Measurements from ENCODE around the gene TM7SF2.

TM7SF2 gene

DNA sequence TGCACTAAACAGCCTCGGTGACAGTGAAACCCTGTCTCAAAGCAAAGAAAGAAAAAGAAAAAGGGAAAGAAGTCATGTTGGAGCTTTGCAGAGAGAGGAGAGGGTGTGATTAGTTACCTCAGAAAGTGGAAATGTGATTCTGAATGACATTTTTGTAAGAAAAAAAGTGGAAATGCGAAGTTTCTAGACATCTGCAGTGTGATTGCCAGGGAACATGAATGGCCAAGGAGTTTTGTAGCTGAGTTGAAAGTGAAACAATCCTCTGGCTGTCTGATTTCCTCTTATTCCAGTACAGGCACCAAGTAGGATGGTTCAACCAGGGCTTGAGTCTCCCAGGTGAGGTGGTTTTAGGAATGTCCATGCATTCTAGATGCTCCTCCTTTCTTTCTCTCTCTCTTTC lies 40.5 kb downstream of the TM7SF2 start:
- ChIA-PET CTCF (no interaction called here), POLR2A (ENCODE audit: low non-redundant PET) (no interaction called here)
- no peak overlapping the region for H3K27ac ChIP-seq
- no peak for DNase-seq (ENCODE audit: low spot score)
- TF ChIP-seq, protein P1, sequence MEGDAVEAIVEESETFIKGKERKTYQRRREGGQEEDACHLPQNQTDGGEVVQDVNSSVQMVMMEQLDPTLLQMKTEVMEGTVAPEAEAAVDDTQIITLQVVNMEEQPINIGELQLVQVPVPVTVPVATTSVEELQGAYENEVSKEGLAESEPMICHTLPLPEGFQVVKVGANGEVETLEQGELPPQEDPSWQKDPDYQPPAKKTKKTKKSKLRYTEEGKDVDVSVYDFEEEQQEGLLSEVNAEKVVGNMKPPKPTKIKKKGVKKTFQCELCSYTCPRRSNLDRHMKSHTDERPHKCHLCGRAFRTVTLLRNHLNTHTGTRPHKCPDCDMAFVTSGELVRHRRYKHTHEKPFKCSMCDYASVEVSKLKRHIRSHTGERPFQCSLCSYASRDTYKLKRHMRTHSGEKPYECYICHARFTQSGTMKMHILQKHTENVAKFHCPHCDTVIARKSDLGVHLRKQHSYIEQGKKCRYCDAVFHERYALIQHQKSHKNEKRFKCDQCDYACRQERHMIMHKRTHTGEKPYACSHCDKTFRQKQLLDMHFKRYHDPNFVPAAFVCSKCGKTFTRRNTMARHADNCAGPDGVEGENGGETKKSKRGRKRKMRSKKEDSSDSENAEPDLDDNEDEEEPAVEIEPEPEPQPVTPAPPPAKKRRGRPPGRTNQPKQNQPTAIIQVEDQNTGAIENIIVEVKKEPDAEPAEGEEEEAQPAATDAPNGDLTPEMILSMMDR (conservative IDR thresholded peaks at IDR 0.05; ENCODE audit: low read depth) = no peak

DNA sequence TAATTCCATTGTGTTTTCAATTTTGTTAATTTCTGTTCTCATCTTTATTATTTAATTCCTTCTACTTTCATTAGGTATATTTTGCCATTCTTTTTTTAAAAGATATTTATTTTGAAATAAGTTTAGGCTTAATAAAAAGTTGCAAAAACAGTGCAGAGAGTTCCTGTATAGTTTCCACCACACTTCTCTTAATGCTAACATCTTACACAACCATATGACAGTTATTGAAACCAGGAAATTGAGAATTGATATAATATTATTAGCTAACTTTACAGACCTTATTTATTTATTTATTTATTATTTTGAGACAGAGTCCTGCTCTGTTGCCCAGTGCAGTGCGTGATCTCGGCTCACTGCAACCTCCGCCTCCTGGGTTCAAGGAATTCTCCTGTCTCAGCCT lies 44.6 kb downstream of the TM7SF2 start:
- TF ChIP-seq, protein P1 (conservative IDR thresholded peaks at IDR 0.05; ENCODE audit: low read depth) = no peak
- ChIA-PET CTCF (no interaction called here), POLR2A (ENCODE audit: low non-redundant PET) (no interaction called here)
- no peak overlapping the region for H3K27ac ChIP-seq
- DNase-seq (ENCODE audit: low spot score) = no peak

DNA sequence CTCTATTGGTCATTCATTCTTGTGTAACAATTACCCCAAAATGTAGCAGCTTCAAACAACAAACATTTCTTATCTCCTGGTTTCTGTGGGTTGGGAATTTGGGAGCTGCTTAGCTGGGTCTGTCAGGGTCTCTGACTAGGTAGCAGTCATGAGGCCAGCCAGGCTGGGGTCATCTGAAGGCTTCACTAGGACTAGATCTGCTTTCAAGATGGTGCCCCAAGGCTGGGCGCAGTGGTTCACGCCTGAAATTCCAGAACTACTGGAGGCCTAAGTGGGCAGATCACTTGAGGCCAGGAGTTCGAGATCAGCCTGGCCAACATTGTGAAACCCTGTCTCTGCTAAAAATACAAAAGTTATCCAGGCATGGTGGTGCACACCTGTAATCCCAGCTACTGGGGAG lies 45.3 kb downstream of the TM7SF2 start:
- no peak for DNase-seq (ENCODE audit: low spot score)
- no peak overlapping the region for H3K27ac ChIP-seq
- ChIA-PET POLR2A (ENCODE audit: low non-redundant PET) (no interaction called here), CTCF (no interaction called here)
- TF ChIP-seq, protein P1 (conservative IDR thresholded peaks at IDR 0.05; ENCODE audit: low read depth) = no peak

DNA sequence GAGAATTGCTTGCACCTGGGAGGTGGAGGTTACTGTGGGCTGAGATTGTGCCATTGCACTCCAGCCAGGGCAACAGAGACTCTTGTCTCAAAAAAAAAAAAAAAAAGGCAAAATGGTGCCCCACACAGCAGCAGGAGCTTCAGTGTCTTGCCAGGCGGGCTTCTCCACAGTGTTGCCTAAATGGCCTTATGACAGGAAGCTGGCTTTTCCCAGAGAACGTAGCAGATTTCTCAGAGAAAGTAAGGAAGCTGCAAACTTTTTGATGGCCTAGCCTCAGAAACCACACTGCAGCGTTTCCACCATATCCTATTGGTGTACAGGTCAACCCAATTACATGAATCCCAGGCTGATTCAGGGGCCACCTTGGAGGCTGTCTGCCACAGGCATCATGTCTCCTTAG lies 45.7 kb downstream of the TM7SF2 start:
- no peak for DNase-seq (ENCODE audit: low spot score)
- CTCF ChIA-PET = interaction anchor here (0.6 kb wide), 1 partner anchor 189 kb away, joined by 3 read pairs; no protein-coding TSS in a partner anchor
- POLR2A ChIA-PET (ENCODE audit: low non-redundant PET) = interaction anchor here (0.6 kb wide), 1 partner anchor 104 kb away, joined by 4 read pairs; the partner anchor contains the start of gene POLA2
- H3K27ac ChIP-seq = no peak overlapping the region
- TF ChIP-seq, protein P1 (conservative IDR thresholded peaks at IDR 0.05; ENCODE audit: low read depth) = no peak

DNA sequence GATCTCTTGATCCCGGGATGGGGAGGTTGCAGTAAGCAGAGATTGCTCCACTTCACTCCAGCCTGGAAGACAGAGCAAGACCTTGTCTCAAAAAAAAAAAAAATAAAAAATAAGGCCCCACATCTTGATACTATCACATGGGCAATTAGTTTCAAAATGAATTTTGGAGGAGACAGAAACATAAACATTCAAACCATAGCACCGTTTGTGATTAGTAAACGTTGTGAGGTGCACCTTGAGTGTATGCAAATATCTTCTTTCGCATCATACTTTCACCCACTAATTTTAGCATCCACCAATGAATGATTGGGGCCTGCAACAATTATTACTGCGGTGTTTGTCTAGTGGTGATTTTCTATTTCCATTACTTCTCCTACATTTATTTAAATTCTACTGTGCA lies 47.3 kb downstream of the TM7SF2 start:
- ChIA-PET POLR2A (ENCODE audit: low non-redundant PET) (no interaction called here), CTCF (no interaction called here)

DNA sequence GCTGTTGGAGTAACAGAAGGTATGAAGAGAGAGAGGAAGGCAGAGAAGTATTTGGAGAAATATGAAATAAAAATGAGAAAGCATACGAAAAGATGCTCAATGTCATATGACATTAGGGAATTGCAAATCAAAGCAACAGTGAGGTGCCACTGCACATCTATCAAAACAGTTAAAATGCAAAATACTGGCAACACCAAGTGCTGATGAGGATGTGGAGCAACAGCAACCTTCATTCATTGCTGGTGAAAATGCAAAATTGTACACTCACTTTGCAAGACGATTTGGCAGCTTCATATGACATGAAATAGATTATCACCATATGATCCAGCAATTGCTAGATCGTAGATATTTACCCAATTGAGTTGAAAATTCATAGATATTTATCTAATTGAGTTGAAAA lies 49.0 kb downstream of the TM7SF2 start:
- ChIA-PET POLR2A (ENCODE audit: low non-redundant PET) (no interaction called here), CTCF (no interaction called here)
- H3K27ac ChIP-seq = no peak overlapping the region
- TF ChIP-seq, protein P1 (conservative IDR thresholded peaks at IDR 0.05; ENCODE audit: low read depth) = no peak
- no peak for DNase-seq (ENCODE audit: low spot score)

More for the DNA sequence above, 47.3 kb downstream of the TM7SF2 start:
- TF ChIP-seq, protein P1 (conservative IDR thresholded peaks at IDR 0.05; ENCODE audit: low read depth) = no peak
- DNase-seq (ENCODE audit: low spot score) = no peak
- H3K27ac ChIP-seq = no peak overlapping the region

DNA sequence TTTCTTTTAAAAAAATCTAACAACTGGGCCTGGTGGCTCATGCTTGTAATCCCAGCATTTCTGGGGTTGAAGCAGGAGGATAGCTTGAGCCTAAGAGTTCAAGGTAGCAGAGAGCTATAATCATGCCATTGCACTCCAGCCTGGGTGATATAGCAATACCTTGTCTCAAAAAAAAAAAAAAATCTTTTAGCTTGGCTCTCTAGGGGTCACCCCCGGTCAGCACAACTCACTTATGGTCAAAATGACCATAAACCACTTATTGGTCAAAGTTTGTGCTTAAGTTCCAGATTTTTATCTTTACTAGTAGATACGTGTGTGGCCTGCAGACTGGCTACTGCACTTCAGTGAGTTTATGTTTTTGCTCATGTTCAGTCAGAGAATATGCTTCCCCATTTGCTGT lies 52.0 kb downstream of the TM7SF2 start:
- TF ChIP-seq, protein P1 (conservative IDR thresholded peaks at IDR 0.05; ENCODE audit: low read depth) = no peak
- no peak for DNase-seq (ENCODE audit: low spot score)
- CTCF ChIA-PET = interaction anchor here (0.6 kb wide), 1 partner anchor 81 kb away, joined by 5 read pairs; no protein-coding TSS in a partner anchor
- no peak overlapping the region for H3K27ac ChIP-seq
- POLR2A ChIA-PET (ENCODE audit: low non-redundant PET) = no interaction called here
